Left ventricle myocardium inferior (tissue), 1 donor: ENCODE measurements around the gene GLRX2. TPM values are rescaled to one million over a fixed set of nuclear protein-coding genes. Genes with fewer than 3 reads are reported as not detected.

Experiments
- DNase-seq: peaks from one replicate; pipeline ENCODE4 v3.0.0-alpha.2; 2020
- H3K27ac ChIP-seq: fragments of 200-600 bp; replicated peaks from 2 replicates; pipeline ENCODE4 v1.8.0; 2021
- H3K27me3 ChIP-seq: fragments of 200-600 bp; 2 replicates; pipeline ENCODE4 v1.8.0; 2021; ENCODE audit warnings: low read depth
- H3K36me3 ChIP-seq: fragments of 200-600 bp; 2 replicates; pipeline ENCODE4 v1.8.0; 2021
- H3K4me1 ChIP-seq: fragments of 200-600 bp; 2 replicates; pipeline ENCODE4 v1.8.0; 2021
- H3K4me3 ChIP-seq: fragments of 200-600 bp; 2 replicates; pipeline ENCODE4 v1.8.0; 2021; ENCODE audit warnings: mild to moderate bottlenecking, moderate library complexity
- H3K9me3 ChIP-seq: fragments of 200-600 bp; replicated peaks from 2 replicates; pipeline ENCODE4 v1.8.0; 2021
- intact Hi-C: fragments of 100-400 bp; cut with micrococcal nuclease; formaldehyde crosslinking; loops from one replicate; pipeline ENCODE4 v1.11.0; 2022
- long read RNA-seq: library from polyadenylated mRNA; unstranded; transcript quantifications from one replicate; pipeline ENCODE4 v2.0.0, GENCODE V29; 2021
- total RNA-seq: library from RNA; stranded (reverse); fragmentation: NEBNext Ultra II Directional; extraction: Animal tissue kit (Norgen Biotek cat#: 25700); gene quantifications from one replicate; pipeline ENCODE4 v1.2.1, GENCODE V29; 2021
- TF ChIP-seq, protein P1 (sequence below): fragments of 200-600 bp; IDR thresholded peaks from 2 replicates; pipeline ENCODE4 v1.8.0; 2021; ENCODE audit warnings: antibody characterized with exemption, mild to moderate bottlenecking, borderline replicate concordance
- donor health status: DM: no; HTN: yes; CAD: no; lungs with severe emphysema.

GLRX2 gene, protein sequence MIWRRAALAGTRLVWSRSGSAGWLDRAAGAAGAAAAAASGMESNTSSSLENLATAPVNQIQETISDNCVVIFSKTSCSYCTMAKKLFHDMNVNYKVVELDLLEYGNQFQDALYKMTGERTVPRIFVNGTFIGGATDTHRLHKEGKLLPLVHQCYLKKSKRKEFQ
- 31.8 TPM for total RNA-seq
- long read RNA-seq, transcript GLRX2-201 (4 exons, 701 nt), result major isoform, 17 of 20 reads
- long read RNA-seq, partial matches to known transcripts, result 0 of 20 reads
- long read RNA-seq, other reads (novel, unspliced or antisense), result 3 of 20 reads

DNA sequence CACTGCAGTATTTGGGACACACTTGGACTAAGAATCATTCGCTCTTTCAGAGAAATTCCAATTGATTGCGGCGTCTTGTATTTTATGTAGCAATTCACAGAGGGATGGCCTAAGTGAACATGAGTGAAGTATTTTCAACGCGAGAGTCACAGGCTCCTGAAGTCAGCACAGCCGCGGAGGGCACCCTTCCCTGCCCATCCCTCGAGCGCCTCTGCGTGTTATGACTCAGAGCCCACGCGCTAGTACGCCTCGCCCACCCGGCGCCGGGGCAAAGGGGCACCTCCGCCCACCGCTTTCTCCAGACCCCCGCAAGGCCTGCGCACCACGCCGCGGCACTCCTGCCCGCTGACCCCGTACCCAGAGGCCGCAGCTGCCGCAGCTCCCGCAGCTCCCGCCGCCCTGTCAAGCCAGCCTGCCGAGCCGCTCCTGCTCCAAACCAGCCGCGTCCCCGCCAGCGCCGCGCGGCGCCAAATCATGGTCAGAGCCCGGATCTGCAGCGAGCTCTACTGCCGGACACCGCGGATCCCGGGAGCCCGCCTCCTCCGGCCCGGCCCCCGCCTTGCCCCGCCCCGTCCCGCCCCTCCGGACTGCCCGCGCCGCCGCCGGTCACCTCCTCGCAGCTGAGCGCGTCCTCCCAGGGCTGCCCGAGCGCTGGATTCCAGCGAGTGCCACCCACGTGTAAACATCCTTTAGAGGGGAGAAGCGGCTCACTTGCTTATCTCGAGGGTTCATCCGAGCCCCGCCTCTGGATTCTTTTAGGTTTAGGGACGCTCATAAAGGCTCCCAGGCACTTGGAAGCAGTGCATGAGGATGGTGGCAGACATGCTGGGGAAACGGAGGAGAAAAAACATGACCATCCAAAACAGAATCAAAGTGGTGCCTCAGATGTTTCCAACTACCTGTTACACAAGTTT, at the start of gene GLRX2:
Gene GLRX2 (minus strand): TSS at position 508 of the 914 bp plus-strand sequence. CDS start 32 bp downstream, at position 476.
- H3K36me3 ChIP-seq, result peaks cover 7% of the 10 kb centered on the region
- H3K9me3 ChIP-seq, result no peaks in the 10 kb centered on the region
- TF ChIP-seq, protein P1, sequence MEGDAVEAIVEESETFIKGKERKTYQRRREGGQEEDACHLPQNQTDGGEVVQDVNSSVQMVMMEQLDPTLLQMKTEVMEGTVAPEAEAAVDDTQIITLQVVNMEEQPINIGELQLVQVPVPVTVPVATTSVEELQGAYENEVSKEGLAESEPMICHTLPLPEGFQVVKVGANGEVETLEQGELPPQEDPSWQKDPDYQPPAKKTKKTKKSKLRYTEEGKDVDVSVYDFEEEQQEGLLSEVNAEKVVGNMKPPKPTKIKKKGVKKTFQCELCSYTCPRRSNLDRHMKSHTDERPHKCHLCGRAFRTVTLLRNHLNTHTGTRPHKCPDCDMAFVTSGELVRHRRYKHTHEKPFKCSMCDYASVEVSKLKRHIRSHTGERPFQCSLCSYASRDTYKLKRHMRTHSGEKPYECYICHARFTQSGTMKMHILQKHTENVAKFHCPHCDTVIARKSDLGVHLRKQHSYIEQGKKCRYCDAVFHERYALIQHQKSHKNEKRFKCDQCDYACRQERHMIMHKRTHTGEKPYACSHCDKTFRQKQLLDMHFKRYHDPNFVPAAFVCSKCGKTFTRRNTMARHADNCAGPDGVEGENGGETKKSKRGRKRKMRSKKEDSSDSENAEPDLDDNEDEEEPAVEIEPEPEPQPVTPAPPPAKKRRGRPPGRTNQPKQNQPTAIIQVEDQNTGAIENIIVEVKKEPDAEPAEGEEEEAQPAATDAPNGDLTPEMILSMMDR, result peak; percentile 37
- no peaks in the 10 kb centered on the region for H3K27me3 ChIP-seq
- peak within 1 kb of the TSS; percentile 96 for H3K4me3 ChIP-seq
- peaks cover 35% of the 10 kb centered on the region for H3K4me1 ChIP-seq
- peak within 1 kb of the TSS; percentile 98 for H3K27ac ChIP-seq
- peak; percentile 89 for DNase-seq
- intact Hi-C loops, result no loop called here

GRCh38 chr1:193144999-193145398, 39.8 kb upstream of the GLRX2 start:
- H3K4me1 ChIP-seq, result peaks cover 13% of the 10 kb centered on the region
- H3K36me3 ChIP-seq, result peaks cover 81% of the 10 kb centered on the region
- TF ChIP-seq, protein P1, result no peak
- DNase-seq, result no peak
- no peak overlapping the region for H3K4me3 ChIP-seq
- no peaks in the 10 kb centered on the region for H3K9me3 ChIP-seq
- H3K27me3 ChIP-seq, result no peaks in the 10 kb centered on the region
- intact Hi-C loops, result no loop called here
- H3K27ac ChIP-seq, result no peak overlapping the region

GRCh38 chr1:193144361-193144938, 39.2 kb upstream of the GLRX2 start:
- Histone ChIP-seq H3K9me3 (no peaks in the 10 kb centered on the region), H3K27ac (no peak overlapping the region), H3K4me3 (no peak overlapping the region), H3K27me3 (no peaks in the 10 kb centered on the region), H3K4me1 (peaks cover 16% of the 10 kb centered on the region), H3K36me3 (peaks cover 81% of the 10 kb centered on the region)
- TF ChIP-seq, protein P1, result no peak
- intact Hi-C loops, result no loop called here
- DNase-seq, result no peak

DNA sequence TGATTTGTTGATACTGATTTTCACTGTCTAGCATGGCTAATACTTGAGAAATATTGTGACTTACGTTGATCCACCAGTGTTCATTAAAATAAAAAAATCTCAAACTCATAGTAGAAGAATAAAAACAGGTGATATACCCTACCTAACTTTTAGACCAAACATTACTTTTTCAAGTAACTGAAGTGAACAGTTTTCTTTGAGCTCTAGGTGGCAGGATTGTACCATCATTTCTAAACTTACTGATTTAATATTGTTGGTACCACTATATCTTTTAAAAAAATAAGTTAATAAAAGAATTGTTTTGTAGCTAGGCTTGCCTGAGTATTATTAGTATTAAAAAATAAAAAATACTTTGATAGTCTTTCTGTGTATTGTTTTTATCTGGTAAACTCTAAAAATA, 38.1 kb upstream of the GLRX2 start:
- Histone ChIP-seq H3K4me1 (peaks cover 16% of the 10 kb centered on the region), H3K9me3 (no peaks in the 10 kb centered on the region), H3K27me3 (no peaks in the 10 kb centered on the region), H3K36me3 (peaks cover 81% of the 10 kb centered on the region), H3K27ac (no peak overlapping the region), H3K4me3 (no peak overlapping the region)
- TF ChIP-seq, protein P1, result peak; percentile 56
- DNase-seq, result no peak
- intact Hi-C loops, result no loop called here

GRCh38 chr1:193142409-193142808, 37.2 kb upstream of the GLRX2 start:
- H3K27me3 ChIP-seq, result no peaks in the 10 kb centered on the region
- peaks cover 78% of the 10 kb centered on the region for H3K36me3 ChIP-seq
- intact Hi-C loops, result no loop called here

More at GRCh38 chr1:193142409-193142808, 37.2 kb upstream of the GLRX2 start:
- no peak for DNase-seq
- no peak overlapping the region for H3K27ac ChIP-seq
- TF ChIP-seq, protein P1, result no peak
- no peak overlapping the region for H3K4me3 ChIP-seq
- no peaks in the 10 kb centered on the region for H3K9me3 ChIP-seq
- H3K4me1 ChIP-seq, result peaks cover 16% of the 10 kb centered on the region
